HG03280 (cell line): ENCODE results near the gene OAT.

Source experiments
- ATAC-seq: cut with Tn5 transposase; IDR thresholded peaks from one replicate; pipeline ENCODE4 v1.9.1; 2021; ENCODE audit warnings: mild to moderate bottlenecking, moderate library complexity; ENCODE audit not compliant: unreplicated experiment

Gene OAT

GRCh38 chr10:124407456-124407855 is 11.3 kb downstream of the OAT start:
- ATAC-seq, result no peak

GRCh38 chr10:124403548-124403947 is 15.2 kb downstream of the OAT start:
- ATAC-seq, result peak; percentile 94

- no peak for ATAC-seq
Measured at GRCh38 chr10:124402273-124402672, 16.4 kb downstream of the OAT start.

DNA sequence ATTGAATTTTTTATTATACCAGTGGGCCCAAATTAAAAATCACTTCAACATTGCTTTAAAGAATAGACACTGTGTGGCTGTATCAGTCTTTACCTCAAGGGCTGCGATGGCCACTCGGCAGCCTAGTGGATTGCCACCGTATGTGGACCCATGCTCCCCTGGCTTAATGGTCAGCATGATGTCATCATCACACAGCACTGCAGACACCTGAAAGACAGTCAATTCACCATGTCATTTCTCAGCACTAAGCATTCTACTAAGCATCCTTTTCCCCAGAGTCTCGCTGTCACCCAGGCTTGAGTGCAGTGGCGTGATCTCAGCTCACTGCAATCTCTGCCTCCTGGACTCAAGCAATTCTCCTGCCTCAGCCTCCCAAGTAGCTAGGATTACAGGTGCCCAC is 17.1 kb downstream of the OAT start:
- no peak for ATAC-seq

DNA sequence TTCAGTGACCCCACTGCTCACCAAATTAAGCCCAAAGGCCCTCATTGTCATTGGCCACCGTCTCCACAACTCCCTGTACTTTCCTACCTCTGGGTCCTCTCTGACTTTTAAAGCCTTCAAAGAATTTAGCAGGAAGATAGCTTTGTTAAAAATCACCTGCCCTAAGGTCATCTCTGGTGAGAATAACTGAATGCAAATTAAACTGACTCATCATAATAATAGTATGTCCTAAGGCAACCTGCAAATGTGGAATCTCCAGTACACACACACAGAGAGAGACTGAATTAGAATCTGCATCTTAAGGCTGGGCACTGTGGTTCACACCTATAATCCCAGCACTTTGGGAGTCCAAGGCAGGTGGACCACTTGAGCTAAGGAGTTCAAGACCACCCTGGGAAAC is 24.1 kb downstream of the OAT start:
- no peak for ATAC-seq

- ATAC-seq, result no peak
Measured at GRCh38 chr10:124392626-124393342, 25.9 kb downstream of the OAT start.

DNA sequence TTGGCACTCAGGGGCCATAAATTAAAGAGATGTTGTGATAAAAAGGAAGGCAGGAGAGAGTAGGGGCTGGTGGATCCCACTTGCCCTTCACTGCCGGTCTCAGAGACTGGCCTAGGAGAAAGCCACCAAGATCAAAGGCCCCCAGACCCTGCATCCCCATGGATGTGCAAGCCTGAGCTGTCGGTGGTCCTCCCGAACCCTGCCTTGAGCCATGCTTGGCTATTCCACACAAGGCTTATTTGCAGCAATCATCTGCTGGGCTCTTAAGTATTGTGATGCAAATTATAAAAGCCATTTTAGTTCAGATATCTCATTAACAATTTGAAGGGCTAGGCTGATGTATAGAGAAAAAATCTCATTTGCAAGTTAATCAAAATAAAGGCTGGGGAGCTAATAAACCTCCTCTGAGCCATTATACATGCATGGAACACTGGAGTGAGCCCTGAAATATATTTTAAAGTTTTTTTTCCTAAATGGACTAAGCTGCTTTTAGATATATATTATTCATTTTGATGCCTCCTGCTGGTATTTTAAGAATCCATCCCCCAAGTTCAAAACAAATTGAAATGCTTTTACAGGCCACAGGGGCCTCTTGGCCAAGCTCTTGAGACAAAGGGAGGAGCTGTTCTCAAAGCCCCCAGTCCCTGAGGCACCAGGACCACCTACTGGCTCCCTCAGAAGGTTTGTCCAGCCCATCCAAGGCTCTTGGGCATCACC is 28.1 kb downstream of the OAT start:
- ATAC-seq, result no peak

DNA sequence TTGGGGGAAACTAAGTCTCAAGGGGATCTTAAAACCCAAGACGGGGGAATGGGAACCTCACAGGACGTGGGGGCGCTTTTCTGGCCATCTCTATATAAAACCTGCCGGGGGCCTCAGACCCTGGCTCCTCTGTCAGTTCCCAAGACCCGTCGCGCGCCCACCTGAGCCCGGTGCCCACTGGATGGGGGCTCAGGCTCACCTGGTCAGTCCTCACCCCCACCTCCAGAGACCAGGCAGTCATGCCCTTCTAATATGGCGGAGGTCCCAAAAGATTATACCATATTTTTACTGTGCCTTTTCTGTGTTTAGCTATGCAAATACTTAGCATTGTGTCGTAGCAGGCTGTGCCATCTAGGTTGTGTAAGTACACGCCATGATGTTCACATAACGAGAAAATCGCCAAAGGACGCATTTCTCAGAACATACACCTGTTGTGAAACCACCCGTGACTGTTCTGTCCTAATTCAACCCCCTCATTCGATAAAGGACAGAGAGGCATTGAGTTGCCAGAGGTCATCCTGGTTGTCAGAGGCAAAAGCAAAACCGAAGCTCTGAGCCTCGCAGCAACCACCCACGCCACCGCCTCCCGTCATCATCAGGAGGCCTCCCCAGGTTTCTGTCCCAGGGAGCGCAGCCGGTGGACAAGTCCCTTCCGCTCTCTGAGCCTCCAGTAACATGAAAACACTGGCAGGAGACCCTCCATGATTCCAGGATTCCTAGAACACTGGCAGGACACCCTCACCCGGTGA is 28.9 kb downstream of the OAT start:
- no peak for ATAC-seq

- peak; percentile 96 for ATAC-seq
Measured at GRCh38 chr10:124388823-124389612, 29.7 kb downstream of the OAT start.

GRCh38 chr10:124388476-124388822 is 30.3 kb downstream of the OAT start:
- no peak for ATAC-seq

GRCh38 chr10:124387078-124387874 is 31.4 kb downstream of the OAT start:
- ATAC-seq, result no peak

DNA sequence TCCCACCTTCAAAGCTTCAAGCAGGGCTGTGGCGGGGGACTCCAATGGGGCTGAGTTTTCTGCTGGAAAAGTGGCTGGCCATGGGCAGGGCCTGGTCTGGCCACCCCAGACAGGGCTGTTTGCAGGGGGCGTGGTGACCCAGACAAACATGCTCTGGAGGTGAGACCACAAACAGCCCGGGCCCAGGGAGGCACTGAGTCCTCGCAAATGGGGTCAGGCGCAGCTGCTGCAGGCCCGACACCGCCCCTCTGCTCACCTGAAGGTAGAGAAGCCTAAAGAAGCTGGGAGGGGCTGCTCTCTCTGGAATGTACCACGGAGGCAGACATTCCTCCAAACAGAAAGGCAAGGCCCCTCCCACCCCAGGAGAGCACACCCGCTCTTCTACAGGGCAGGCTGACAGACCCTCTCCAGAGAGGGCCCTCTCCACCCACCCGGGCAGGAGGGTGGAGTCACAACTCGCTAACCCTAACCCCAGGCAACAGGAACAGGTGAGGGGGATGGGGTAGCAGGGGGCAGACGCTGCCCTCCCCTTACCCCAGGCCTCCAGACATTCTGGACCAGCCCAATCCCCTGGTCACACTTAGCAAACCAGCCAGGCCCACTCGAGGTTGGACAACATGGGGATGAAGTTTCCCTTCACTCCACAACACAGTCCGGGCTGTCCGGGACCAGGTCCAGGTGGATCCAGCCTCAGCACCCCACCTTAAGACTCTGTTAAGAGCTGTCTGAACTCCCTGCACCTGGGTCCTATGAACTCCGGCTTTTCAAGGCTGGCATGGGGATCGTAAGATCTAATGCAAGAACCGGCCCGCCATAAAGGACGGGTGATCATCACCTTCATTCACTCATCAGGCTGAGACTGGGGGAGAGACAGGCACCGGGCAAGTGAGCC is 32.3 kb downstream of the OAT start:
- ATAC-seq, result no peak

- no peak for ATAC-seq
Measured at GRCh38 chr10:124385627-124386185, 33.0 kb downstream of the OAT start.

GRCh38 chr10:124384591-124385190 is 34.0 kb downstream of the OAT start:
- no peak for ATAC-seq

DNA sequence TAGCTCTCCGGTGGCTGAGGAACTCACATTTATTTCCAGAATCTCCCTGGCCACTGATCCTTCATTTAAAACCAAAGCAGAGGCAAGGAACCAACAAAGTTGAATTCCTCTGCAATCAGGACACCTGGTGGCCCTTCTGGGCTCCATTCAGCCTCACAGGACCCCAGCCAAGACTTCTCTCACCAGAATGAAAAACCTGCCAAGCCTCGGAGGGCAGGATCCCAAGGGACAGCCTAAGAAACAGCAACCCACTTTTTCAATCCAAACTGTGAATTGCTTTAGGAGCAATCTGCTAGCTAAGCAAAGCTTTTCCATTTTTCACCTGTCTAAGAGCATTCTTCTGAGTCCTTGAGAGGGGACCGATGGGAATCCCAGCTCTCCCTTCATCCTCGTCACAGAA is 34.6 kb downstream of the OAT start:
- ATAC-seq, result no peak

DNA sequence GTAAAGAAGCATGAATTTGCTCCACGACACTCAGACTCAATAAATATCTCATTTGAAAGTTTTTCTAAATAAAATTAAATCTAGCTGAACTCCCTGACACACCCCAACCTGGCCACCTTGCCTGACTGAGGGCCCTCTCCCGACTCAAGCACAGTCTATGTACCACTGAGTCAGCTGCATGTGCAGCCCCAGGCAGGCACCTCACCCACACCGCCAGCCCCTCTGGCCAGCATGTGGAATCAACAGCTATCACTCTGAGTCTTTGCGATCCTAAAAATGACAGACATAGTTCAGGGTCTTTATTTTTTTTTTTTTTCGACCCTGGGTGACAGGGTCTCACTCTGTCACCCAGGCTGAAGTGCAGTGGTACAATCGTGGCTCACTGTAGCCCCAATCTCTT is 35.2 kb downstream of the OAT start:
- no peak for ATAC-seq

GRCh38 chr10:124381011-124381611 is 37.6 kb downstream of the OAT start:
- ATAC-seq, result no peak

GRCh38 chr10:124380256-124380995 is 38.3 kb downstream of the OAT start:
- ATAC-seq, result no peak
